NB4 (cell line): ENCODE results near the gene STARD7.

Source experiments
- CTCF ChIP-seq: IDR thresholded peaks from one replicate; pipeline ENCODE4 v1.5.1; 2012; ENCODE audit warnings: low read depth, low read length
- POLR2A ChIP-seq: IDR thresholded peaks from 2 replicates; pipeline ENCODE4 v1.6.1; 2011; ENCODE audit warnings: mild to moderate bottlenecking; ENCODE audit not compliant: insufficient read length; ENCODE audit errors: extremely low read depth

- TF ChIP-seq POLR2A (no peak), CTCF (no peak)
Observed at GRCh38 chr2:96158554-96158940, 50.1 kb downstream of the STARD7 start.
